ENCODE data around the gene BRD7. TPM values are rescaled to one million over a fixed set of nuclear protein-coding genes. Genes with fewer than 3 reads are reported as not detected.

BRD7 gene
- total RNA-seq, 1 donor from 2014 or later: 29.2 TPM

GRCh38 chr16:50318796-50319578 lies 49.8 kb downstream of the BRD7 start:
- DNase-seq: no peak

GRCh38 chr16:50316848-50317630 lies 51.7 kb downstream of the BRD7 start:
- DNase-seq: no peak

- DNase-seq: no peak
Measured at GRCh38 chr16:50316102-50316847, 52.5 kb downstream of the BRD7 start.

- DNase-seq: no peak
Measured at GRCh38 chr16:50315346-50315997, 53.3 kb downstream of the BRD7 start.

GRCh38 chr16:50314665-50315064 lies 54.1 kb downstream of the BRD7 start:
- no peak for DNase-seq

- DNase-seq: no peak
Measured at GRCh38 chr16:50313596-50314478, 55.0 kb downstream of the BRD7 start.

- DNase-seq: no peak
Measured at GRCh38 chr16:50311891-50312501, 56.8 kb downstream of the BRD7 start.

- no peak for DNase-seq
Measured at GRCh38 chr16:50311134-50311528, 57.7 kb downstream of the BRD7 start.

- DNase-seq: no peak
Measured at GRCh38 chr16:50310308-50311133, 58.3 kb downstream of the BRD7 start.

GRCh38 chr16:50309527-50310307 lies 59.1 kb downstream of the BRD7 start:
- DNase-seq: no peak

- no peak for DNase-seq
Measured at GRCh38 chr16:50309156-50309526, 59.6 kb downstream of the BRD7 start.

- no peak for DNase-seq
Measured at GRCh38 chr16:50308237-50308965, 60.4 kb downstream of the BRD7 start.

- no peak for DNase-seq
Measured at GRCh38 chr16:50306287-50306686, 62.5 kb downstream of the BRD7 start.

GRCh38 chr16:50305441-50306061 lies 63.2 kb downstream of the BRD7 start:
- DNase-seq: no peak

- DNase-seq: no peak
Measured at GRCh38 chr16:50304467-50305440, 64.0 kb downstream of the BRD7 start.

- DNase-seq: no peak
Measured at GRCh38 chr16:50303605-50304466, 65.0 kb downstream of the BRD7 start.

Measured in skin of body (tissue), 2 donors.